H9 (cell line): ENCODE data around the gene RORC. TPM values are rescaled to one million over a fixed set of nuclear protein-coding genes. Genes with fewer than 3 reads are reported as not detected.

Experiments
- DNase-seq: peaks from one replicate; pipeline ENCODE4 v3.0.0-alpha.2; 2017
- H2AFZ ChIP-seq: one replicate; pipeline ENCODE4 v1.6.1; 2013; ENCODE audit warnings: mild to moderate bottlenecking, low read length, control low read depth, moderate library complexity
- H2AK5ac ChIP-seq: 2 replicates; pipeline ENCODE4 v1.6.1; 2013; ENCODE audit warnings: low read length, control low read depth, mixed read lengths; ENCODE audit not compliant: insufficient read length
- H2BK120ac ChIP-seq: one replicate; pipeline ENCODE4 v1.6.1; 2013; ENCODE audit warnings: low read depth, mild to moderate bottlenecking, low read length, control low read depth, inconsistent platforms; ENCODE audit not compliant: poor library complexity, severe bottlenecking
- H2BK12ac ChIP-seq: 2 replicates; pipeline ENCODE4 v1.6.1; 2013; ENCODE audit warnings: low read length, control low read depth, mixed read lengths, low read depth; ENCODE audit not compliant: insufficient read length
- H2BK15ac ChIP-seq: 2 replicates; pipeline ENCODE4 v1.6.1; 2013; ENCODE audit warnings: low read depth, low read length, control low read depth
- H2BK20ac ChIP-seq: one replicate; pipeline ENCODE4 v1.6.1; 2013; ENCODE audit warnings: low read depth, mild to moderate bottlenecking, low read length, control low read depth, inconsistent platforms; ENCODE audit not compliant: poor library complexity, severe bottlenecking
- H2BK5ac ChIP-seq: 2 replicates; pipeline ENCODE4 v1.6.1; 2013; ENCODE audit warnings: low read length, control low read depth, mixed read lengths; ENCODE audit not compliant: insufficient read length
- H3K14ac ChIP-seq: 2 replicates; pipeline ENCODE4 v1.6.1; 2013; ENCODE audit warnings: low read length, control low read depth; ENCODE audit not compliant: insufficient read depth
- H3K18ac ChIP-seq: 2 replicates; pipeline ENCODE4 v1.6.1; 2013; ENCODE audit warnings: low read depth, mild to moderate bottlenecking, mixed read lengths, low read length, control low read depth; ENCODE audit not compliant: insufficient read length
- H3K23ac ChIP-seq: 2 replicates; pipeline ENCODE4 v1.6.1; 2013; ENCODE audit warnings: low read length, control low read depth, mixed read lengths, low read depth; ENCODE audit not compliant: insufficient read length
- H3K23me2 ChIP-seq: 2 replicates; pipeline ENCODE4 v1.6.1; 2013; ENCODE audit warnings: low read depth, mild to moderate bottlenecking, mixed read lengths, low read length, control low read depth; ENCODE audit not compliant: insufficient read length, poor library complexity, severe bottlenecking
- H3K27ac ChIP-seq: 2 replicates; pipeline ENCODE4 v1.5.1; 2013; ENCODE audit warnings: low read length, control low read depth, mixed read lengths, low read depth; ENCODE audit not compliant: insufficient read length
- H3K27me3 ChIP-seq: 2 replicates; pipeline ENCODE4 v1.6.1; 2013; ENCODE audit warnings: low read length, control low read depth, inconsistent platforms; ENCODE audit not compliant: insufficient read depth
- H3K4ac ChIP-seq: 2 replicates; pipeline ENCODE4 v1.6.1; 2013; ENCODE audit warnings: low read depth, mild to moderate bottlenecking, control low read depth, inconsistent platforms, low read length, moderate library complexity
- H3K4me1 ChIP-seq: 2 replicates; pipeline ENCODE4 v1.6.1; 2013; ENCODE audit warnings: low read length, control low read depth, inconsistent platforms; ENCODE audit not compliant: insufficient read depth
- H3K4me2 ChIP-seq: 2 replicates; pipeline ENCODE4 v1.6.1; 2013; ENCODE audit warnings: low read length, control low read depth, mixed read lengths; ENCODE audit not compliant: insufficient read length, insufficient read depth
- H3K56ac ChIP-seq: 2 replicates; pipeline ENCODE4 v1.6.1; 2013; ENCODE audit warnings: low read depth, mild to moderate bottlenecking, mixed read lengths, low read length, control low read depth; ENCODE audit not compliant: insufficient read length
- H3K79me1 ChIP-seq: 2 replicates; pipeline ENCODE4 v1.6.1; 2013; ENCODE audit warnings: low read depth, mild to moderate bottlenecking, moderate library complexity, low read length, control low read depth, inconsistent platforms; ENCODE audit not compliant: insufficient read depth, poor library complexity, severe bottlenecking
- H3K79me2 ChIP-seq: 2 replicates; pipeline ENCODE4 v1.6.1; 2013; ENCODE audit warnings: low read length, control low read depth, inconsistent platforms; ENCODE audit not compliant: insufficient read depth
- H3K9ac ChIP-seq: 2 replicates; pipeline ENCODE4 v1.6.1; 2013; ENCODE audit warnings: low read length, control low read depth, mixed read lengths; ENCODE audit not compliant: insufficient read length; ENCODE audit errors: extremely low read depth
- H3K9me3 ChIP-seq: one replicate; pipeline ENCODE4 v1.6.1; 2013; ENCODE audit warnings: low read depth, low read length, inconsistent platforms; ENCODE audit not compliant: control insufficient read depth
- H3T11ph ChIP-seq: one replicate; pipeline ENCODE4 v1.6.1; 2013; ENCODE audit warnings: mild to moderate bottlenecking, low read length, control low read depth, inconsistent platforms
- H4K20me1 ChIP-seq: one replicate; pipeline ENCODE4 v1.6.1; 2013; ENCODE audit not compliant: control insufficient read depth, insufficient read length, insufficient read depth
- H4K5ac ChIP-seq: 2 replicates; pipeline ENCODE4 v1.6.1; 2013; ENCODE audit warnings: low read depth, mild to moderate bottlenecking, mixed read lengths, low read length, control low read depth; ENCODE audit not compliant: insufficient read length
- H4K8ac ChIP-seq: replicated peaks from 2 replicates; pipeline ENCODE4 v1.6.1; 2013; ENCODE audit warnings: low read length, control low read depth, mixed read lengths, low read depth; ENCODE audit not compliant: insufficient read length
- H4K91ac ChIP-seq: 2 replicates; pipeline ENCODE4 v1.6.1; 2013; ENCODE audit warnings: low read depth, mild to moderate bottlenecking, moderate library complexity, mixed read lengths, low read length, control low read depth; ENCODE audit not compliant: insufficient read length
- H3K27ac Mint-ChIP-seq, 3 experiments: 2 replicates in 2 of 3; 3 replicates in 1 of 3; pipeline ENCODE4 v1.8.0; 2020 to 2021; ENCODE audit warnings: mixed read lengths in 3 of 3, mild to moderate bottlenecking in 1 of 3, moderate library complexity in 1 of 3
- H3K27me3 Mint-ChIP-seq: 2 replicates; pipeline ENCODE4 v1.8.0; 2021; ENCODE audit warnings: low read depth, mild to moderate bottlenecking, moderate library complexity, mixed read lengths
- H3K36me3 Mint-ChIP-seq, 3 experiments: 2 replicates in 2 of 3; 3 replicates in 1 of 3; pipeline ENCODE4 v1.8.0; 2020 to 2021; ENCODE audit warnings: low read depth in 3 of 3, mixed read lengths in 3 of 3; ENCODE audit not compliant: insufficient read depth in 1 of 3
- H3K4me1 Mint-ChIP-seq, 2 experiments: 2 replicates each; pipeline ENCODE4 v1.8.0; 2020; ENCODE audit warnings: mixed read lengths in 2 of 2
- H3K4me3 Mint-ChIP-seq, 2 experiments: 2 replicates in 1 of 2; 3 replicates in 1 of 2; pipeline ENCODE4 v1.8.0; 2020 to 2021; ENCODE audit warnings: mild to moderate bottlenecking in 2 of 2, mixed read lengths in 2 of 2, moderate library complexity in 1 of 2
- H3K9me3 Mint-ChIP-seq, 2 experiments: 2 replicates in 1 of 2; 3 replicates in 1 of 2; pipeline ENCODE4 v1.8.0; 2020; ENCODE audit warnings: mild to moderate bottlenecking in 2 of 2, mixed read lengths in 2 of 2, moderate library complexity in 1 of 2
- WGBS: extraction: QIAGEN DNeasy Blood & Tissue Kit; methylation state at CpG from one replicate; pipeline ENCODE4 v1.1.7; 2013; ENCODE audit warnings: missing lambda C conversion rate, low lambda C conversion rate, mixed read lengths; ENCODE audit not compliant: insufficient read length; ENCODE audit errors: extremely low coverage; 5-methylcytosine and 5-hydroxymethylcytosine counted together
- total RNA-seq: library from RNA; stranded (reverse); gene quantifications from 2 replicates; pipeline ENCODE4 v1.2.1, GENCODE V29; 2021
- TF ChIP-seq, protein P1 (sequence below): fragments of 200-600 bp; sonication (generic); conservative IDR thresholded peaks from 3 replicates; pipeline ENCODE4 v1.8.0; 2021; ENCODE audit warnings: antibody characterized with exemption, mild to moderate bottlenecking

Gene RORC
- total RNA-seq, 1 experiment from 2014 or later = 0.52 TPM

- no peaks in the 10 kb centered on the region for H3K23me2 ChIP-seq
- H2BK5ac ChIP-seq = no peak overlapping the region
- no peak overlapping the region for H4K8ac ChIP-seq
- H3K23ac ChIP-seq = no peak overlapping the region
- TF ChIP-seq, protein P1, sequence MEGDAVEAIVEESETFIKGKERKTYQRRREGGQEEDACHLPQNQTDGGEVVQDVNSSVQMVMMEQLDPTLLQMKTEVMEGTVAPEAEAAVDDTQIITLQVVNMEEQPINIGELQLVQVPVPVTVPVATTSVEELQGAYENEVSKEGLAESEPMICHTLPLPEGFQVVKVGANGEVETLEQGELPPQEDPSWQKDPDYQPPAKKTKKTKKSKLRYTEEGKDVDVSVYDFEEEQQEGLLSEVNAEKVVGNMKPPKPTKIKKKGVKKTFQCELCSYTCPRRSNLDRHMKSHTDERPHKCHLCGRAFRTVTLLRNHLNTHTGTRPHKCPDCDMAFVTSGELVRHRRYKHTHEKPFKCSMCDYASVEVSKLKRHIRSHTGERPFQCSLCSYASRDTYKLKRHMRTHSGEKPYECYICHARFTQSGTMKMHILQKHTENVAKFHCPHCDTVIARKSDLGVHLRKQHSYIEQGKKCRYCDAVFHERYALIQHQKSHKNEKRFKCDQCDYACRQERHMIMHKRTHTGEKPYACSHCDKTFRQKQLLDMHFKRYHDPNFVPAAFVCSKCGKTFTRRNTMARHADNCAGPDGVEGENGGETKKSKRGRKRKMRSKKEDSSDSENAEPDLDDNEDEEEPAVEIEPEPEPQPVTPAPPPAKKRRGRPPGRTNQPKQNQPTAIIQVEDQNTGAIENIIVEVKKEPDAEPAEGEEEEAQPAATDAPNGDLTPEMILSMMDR = no peak
- Mint-ChIP-seq H3K4me3 (no peak overlapping the region), H3K27ac (no peak overlapping the region), H3K9me3 (no peaks in the 10 kb centered on the region), H3K36me3 (no peaks in the 10 kb centered on the region; a peak in 1 of 7 replicates), H3K4me1 (peaks cover 15% of the 10 kb centered on the region in 2 experiments), H3K27me3 (peaks cover 45% of the 10 kb centered on the region)
- H3K4me1 ChIP-seq = no peaks in the 10 kb centered on the region
- no peaks in the 10 kb centered on the region for H3K9me3 ChIP-seq
- H2BK20ac ChIP-seq = no peak overlapping the region
- no peak overlapping the region for H3K27ac ChIP-seq
- no peaks in the 10 kb centered on the region for H3K79me2 ChIP-seq
- H3K4ac ChIP-seq = no peak overlapping the region
- no peak overlapping the region for H2BK15ac ChIP-seq
- H3K9ac ChIP-seq = no peak overlapping the region
- H3K56ac ChIP-seq = no peak overlapping the region
- no peak overlapping the region for H2BK120ac ChIP-seq
- H2BK12ac ChIP-seq = no peak overlapping the region
- H3K18ac ChIP-seq = no peak overlapping the region
- no peak for DNase-seq
- peaks cover 2% of the 10 kb centered on the region; the same call in 1 of the 2 replicates for H3K27me3 ChIP-seq
- H3K4me2 ChIP-seq = no peak overlapping the region
- H3K14ac ChIP-seq = no peak overlapping the region
- H3K79me1 ChIP-seq = no peaks in the 10 kb centered on the region
- H4K5ac ChIP-seq = no peak overlapping the region
- H4K20me1 ChIP-seq = no peaks in the 10 kb centered on the region
- no peak overlapping the region for H4K91ac ChIP-seq
- no CpG with 5 or more reads among the region's 3 CpGs for WGBS
- H3T11ph ChIP-seq = no peak overlapping the region
- H2AK5ac ChIP-seq = no peak overlapping the region
- no peak overlapping the region for H2AFZ ChIP-seq
Observed at GRCh38 chr1:151868486-151868885, 36.9 kb upstream of the RORC start.
